IMR-90 (cell line): ENCODE results near the gene PLCL1. TPM values are rescaled to one million over a fixed set of nuclear protein-coding genes. Genes with fewer than 3 reads are reported as not detected.
A peak's percentile ranks its signal among the peaks of the same experiment; 100 is the strongest.

Experiments used
- ATAC-seq: fragments of 200-7000 bp; cut with Tn5 transposase; 2 replicates; pipeline ENCODE4 v1.9.1; 2020; ENCODE audit warnings: low read depth, mild to moderate bottlenecking, moderate library complexity
- BruUV-seq: library from RNA; stranded (reverse); fragments of 400-500 nt; replicated peaks from 2 replicates; lab custom pipeline; 2021; lab: Mats Ljungman, UMichigan
- CTCF ChIA-PET: fragments of 300-600 bp; formaldehyde crosslinking; extraction: SDS; loops from one replicate; lab custom pipeline; 2021; ENCODE audit warnings: antibody characterized with exemption; lab: Yijun Ruan, JAX
- POLR2A ChIA-PET: fragments of 300-600 bp; sonication (Branson Sonifier 250); formaldehyde crosslinking; loops from one replicate; lab custom pipeline; 2022; ENCODE audit warnings: antibody characterized with exemption; ENCODE audit not compliant: unreplicated experiment; lab: Charles Lee
- DNase-seq: peaks from one replicate; pipeline ENCODE4 v3.0.0; 2013
- H2AFZ ChIP-seq: replicated peaks from 2 replicates; pipeline ENCODE3; 2013; ENCODE audit warnings: low read length, mild to moderate bottlenecking; ENCODE audit not compliant: poor library complexity
- H2AK5ac ChIP-seq: 2 replicates; pipeline ENCODE4 v1.6.1; 2013; ENCODE audit warnings: low read depth, low read length, inconsistent platforms
- H2AK9ac ChIP-seq: replicated peaks from 2 replicates; pipeline ENCODE3; 2013; ENCODE audit warnings: mild to moderate bottlenecking, low read depth, low read length, moderate library complexity; ENCODE audit not compliant: poor library complexity
- H2BK120ac ChIP-seq: 2 replicates; pipeline ENCODE4 v1.6.1; 2013; ENCODE audit warnings: low read depth, low read length, inconsistent platforms
- H2BK15ac ChIP-seq: 3 replicates; pipeline ENCODE4 v1.6.1; 2013; ENCODE audit warnings: low read depth, low read length, inconsistent platforms
- H2BK20ac ChIP-seq: 2 replicates; pipeline ENCODE4 v1.6.1; 2013; ENCODE audit warnings: low read depth, mild to moderate bottlenecking, inconsistent platforms, low read length, moderate library complexity
- H2BK5ac ChIP-seq: 2 replicates; pipeline ENCODE4 v1.6.1; 2013; ENCODE audit warnings: mild to moderate bottlenecking, low read depth, low read length, inconsistent platforms; ENCODE audit not compliant: poor library complexity, severe bottlenecking
- H3K14ac ChIP-seq: replicated peaks from 2 replicates; pipeline ENCODE4 v1.6.1; 2013; ENCODE audit warnings: low read depth, low read length, inconsistent platforms
- H3K18ac ChIP-seq: 2 replicates; pipeline ENCODE4 v1.6.1; 2013; ENCODE audit warnings: low read depth, low read length, control low read depth
- H3K23ac ChIP-seq: 2 replicates; pipeline ENCODE4 v1.6.1; 2013; ENCODE audit warnings: low read depth, low read length, inconsistent platforms
- H3K27ac ChIP-seq: 2 replicates; pipeline ENCODE4 v1.5.1; 2013; ENCODE audit warnings: mild to moderate bottlenecking, control low read depth, low read length; ENCODE audit not compliant: insufficient read depth
- H3K27me3 ChIP-seq: 2 replicates; pipeline ENCODE4 v1.6.1; 2013; ENCODE audit warnings: low read length; ENCODE audit not compliant: control insufficient read depth, insufficient read depth
- H3K36me3 ChIP-seq: 2 replicates; pipeline ENCODE4 v1.6.1; 2013; ENCODE audit warnings: low read length, mixed read lengths; ENCODE audit not compliant: control insufficient read depth, insufficient read depth
- H3K4ac ChIP-seq: 2 replicates; pipeline ENCODE4 v1.6.1; 2013; ENCODE audit warnings: low read depth, low read length, inconsistent platforms
- H3K4me1 ChIP-seq: 2 replicates; pipeline ENCODE4 v1.6.1; 2013; ENCODE audit warnings: low read length, mixed read lengths; ENCODE audit not compliant: control insufficient read depth, insufficient read depth
- H3K4me2 ChIP-seq: 2 replicates; pipeline ENCODE4 v1.6.1; 2013; ENCODE audit warnings: low read depth, mild to moderate bottlenecking, control low read depth, low read length, moderate library complexity
- H3K4me3 ChIP-seq: 2 replicates; pipeline ENCODE4 v1.5.1; 2013; ENCODE audit warnings: low read depth, mild to moderate bottlenecking, control low read depth, low read length, moderate library complexity; ENCODE audit not compliant: insufficient read depth
- H3K56ac ChIP-seq: 2 replicates; pipeline ENCODE4 v1.6.1; 2013; ENCODE audit warnings: low read length, inconsistent platforms; ENCODE audit not compliant: insufficient read depth; ENCODE audit errors: extremely low read depth
- H3K79me1 ChIP-seq, 2 experiments: 2 replicates each; pipeline ENCODE4 v1.6.1; 2013; ENCODE audit warnings: low read length in 2 of 2, inconsistent platforms in 1 of 2, low read depth in 1 of 2
- H3K9ac ChIP-seq: 2 replicates; pipeline ENCODE4 v1.6.1; 2013; ENCODE audit warnings: low read depth, low read length, control low read depth
- H3K9me1 ChIP-seq: 2 replicates; pipeline ENCODE4 v1.6.1; 2013; ENCODE audit warnings: low read length, inconsistent platforms; ENCODE audit not compliant: insufficient read depth
- H3K9me3 ChIP-seq: 2 replicates; pipeline ENCODE4 v1.6.1; 2013; ENCODE audit warnings: low read length; ENCODE audit not compliant: control insufficient read depth, insufficient read depth
- H4K20me1 ChIP-seq: 2 replicates; pipeline ENCODE4 v1.6.1; 2013; ENCODE audit warnings: low read length, inconsistent platforms; ENCODE audit not compliant: insufficient read depth
- H4K5ac ChIP-seq: 2 replicates; pipeline ENCODE4 v1.6.1; 2013; ENCODE audit warnings: mild to moderate bottlenecking, low read depth, low read length, control low read depth
- H4K8ac ChIP-seq, 2 experiments: 2 replicates each; pipeline ENCODE4 v1.6.1; 2013; ENCODE audit warnings: low read depth in 2 of 2, low read length in 2 of 2, control low read depth in 1 of 2, inconsistent platforms in 1 of 2
- H4K91ac ChIP-seq: 2 replicates; pipeline ENCODE4 v1.6.1; 2013; ENCODE audit warnings: low read depth, low read length, inconsistent platforms; ENCODE audit not compliant: insufficient read depth
- BHLHE40 ChIP-seq: fragments of 150-350 bp; IDR thresholded peaks from 2 replicates; pipeline ENCODE4 v1.6.1; 2016; ENCODE audit warnings: mild to moderate bottlenecking, low read depth, low read length
- CHD1 ChIP-seq: IDR thresholded peaks from 2 replicates; pipeline ENCODE4 v1.6.1; 2012; ENCODE audit warnings: low read depth, low read length, improper control_type of control experiment
- FOS ChIP-seq: fragments of 150-350 bp; IDR thresholded peaks from 2 replicates; pipeline ENCODE4 v1.6.1; 2016; ENCODE audit warnings: low read depth, low read length
- MAFK ChIP-seq: IDR thresholded peaks from 2 replicates; pipeline ENCODE4 v1.6.1; 2012; ENCODE audit warnings: low read depth, low read length, improper control_type of control experiment
- MAZ ChIP-seq: IDR thresholded peaks from 2 replicates; pipeline ENCODE4 v1.6.1; 2012; ENCODE audit warnings: low read depth, mild to moderate bottlenecking, low read length, improper control_type of control experiment, moderate library complexity, borderline replicate concordance
- NFE2L2 ChIP-seq: fragments of 150-350 bp; IDR thresholded peaks from 2 replicates; pipeline ENCODE4 v1.6.1; 2016; ENCODE audit warnings: low read depth, mild to moderate bottlenecking, low read length
- RFX5 ChIP-seq: IDR thresholded peaks from 2 replicates; pipeline ENCODE4 v1.8.0; 2012; ENCODE audit warnings: low read depth, mild to moderate bottlenecking, low read length, moderate library complexity
- WGBS, 2 experiments: methylation state at CpG; one replicate each; pipeline versions ENCODE4 v1.1.5 to v1.1.7; 2013; ENCODE audit warnings: missing lambda C conversion rate in 2 of 2; ENCODE audit not compliant: insufficient read length in 1 of 2; ENCODE audit errors: extremely low coverage in 2 of 2; 5-methylcytosine and 5-hydroxymethylcytosine counted together
- dilution Hi-C: fragments of 300-500 bp; cut with HindIII; formaldehyde crosslinking; loops from one replicate; pipeline ENCODE4 v1.14.3; 2018; ENCODE audit warnings: low sequenced_read_pairs; ENCODE audit not compliant: unreplicated experiment
- in situ Hi-C: fragments of 300-500 bp; cut with MboI; formaldehyde crosslinking; loops from 3 replicates; pipeline ENCODE4 v1.14.3; 2019; ENCODE audit warnings: low sequenced_read_pairs, inconsistent platforms, mixed read lengths
- intact Hi-C: fragments of 100-400 bp; cut with micrococcal nuclease; formaldehyde crosslinking; loops from 2 replicates; pipeline ENCODE4 v1.10.0; 2022
- polyA plus RNA-seq, 3 experiments: library from polyadenylated mRNA; depleted of rRNA; stranded (reverse); fragments of >200 nt; gene quantifications; 2 replicates each; pipeline ENCODE4 v1.2.3, GENCODE V29; 2012; ENCODE audit warnings: low replicate concordance in 1 of 3
- total RNA-seq: library from RNA; depleted of rRNA; stranded (reverse); fragments of >200 nt; gene quantifications from 2 replicates; pipeline ENCODE4 v1.2.3, GENCODE V29; 2012

PLCL1 gene
- total and polyA plus RNA-seq, 2 of the 4 experiments (the other 2 are of a cell fraction): 0.14 to 0.18 TPM

GRCh38 chr2:198098918-198099317 is 294.5 kb downstream of the PLCL1 start:
- Histone ChIP-seq H3K23ac (no peak overlapping the region), H3K56ac (no peak overlapping the region), H2BK15ac (no peak overlapping the region), H4K8ac (no peak overlapping the region), H2BK120ac (no peak overlapping the region), H3K9me3 (no peaks in the 10 kb centered on the region), H4K91ac (no peak overlapping the region), H2BK20ac (no peak overlapping the region), H2AK9ac (no peak overlapping the region), H4K20me1 (no peaks in the 10 kb centered on the region), H3K79me1 (no peaks in the 10 kb centered on the region), H2BK5ac (no peak overlapping the region), H3K9me1 (no peaks in the 10 kb centered on the region), H3K14ac (no peak overlapping the region), H2AFZ (no peak overlapping the region), H3K27me3 (no peaks in the 10 kb centered on the region), H3K4me3 (no peak overlapping the region), H4K5ac (no peak overlapping the region), H3K27ac (no peak overlapping the region), H3K4ac (no peak overlapping the region), H3K18ac (no peak overlapping the region), H3K9ac (no peak overlapping the region), H3K4me1 (no peaks in the 10 kb centered on the region), H3K36me3 (no peaks in the 10 kb centered on the region), H3K4me2 (no peak overlapping the region), H2AK5ac (no peak overlapping the region)
- CTCF ChIA-PET: no interaction called here
- dilution Hi-C loops (no loop called here), intact Hi-C loops (no loop called here), in situ Hi-C loops (no loop called here)
- POLR2A ChIA-PET: interaction anchor here (0.6 kb wide), 1 partner anchor 278 kb away, joined by 4 read pairs; no protein-coding TSS in a partner anchor
- DNase-seq: peak; percentile 15
- BruUV-seq: no TSS peak
- ATAC-seq: no peak
- TF ChIP-seq FOS (no peak), MAFK (no peak), RFX5 (no peak), MAZ (no peak), CHD1 (no peak), NFE2L2 (no peak), BHLHE40 (no peak)
- no CpG with 5 or more reads among the region's 6 CpGs for WGBS, 2 experiments
